SK-N-SH (cell line): Measurements from ENCODE around the gene CYP20A1. TPM values are rescaled to one million over a fixed set of nuclear protein-coding genes. Genes with fewer than 3 reads are reported as not detected.

Experiments
- CTCF ChIA-PET: fragments of 300-600, 350-600 bp; formaldehyde crosslinking; extraction: SDS; loops from one replicate; lab custom pipeline; 2021; lab: Yijun Ruan, JAX
- POLR2A ChIA-PET: fragments of 350-600 bp; sonication (Branson Sonifier 250); formaldehyde crosslinking; extraction: SDS; loops from one replicate; lab custom pipeline; 2020; ENCODE audit warnings: antibody characterized with exemption, inconsistent platforms; lab: Yijun Ruan, JAX
- DNase-seq: peaks from one replicate; pipeline ENCODE4 v3.0.0; 2012
- H2AFZ ChIP-seq: fragments of 200-600 bp; sonication (generic); 2 replicates; pipeline ENCODE4 v1.8.1; 2016; ENCODE audit warnings: antibody characterized with exemption, mild to moderate bottlenecking, low read depth
- H3F3A ChIP-seq: fragments of 200-600 bp; sonication (generic); replicated peaks from 2 replicates; pipeline ENCODE3; 2016; ENCODE audit warnings: antibody characterized with exemption, mild to moderate bottlenecking; ENCODE audit not compliant: insufficient read depth
- H3K27ac ChIP-seq, 2 experiments: fragments of 200-500 bp in 1 of 2; fragments of 200-600 bp in 1 of 2; sonication (Bioruptor generic) in 1 of 2; sonication (generic), shearing (Covaris generic) in 1 of 2; 2 replicates each; pipeline versions ENCODE4 v1.5.1 to v1.6.1; 2014 to 2016; ENCODE audit warnings: low read depth in 2 of 2, inconsistent platforms in 1 of 2, low read length in 1 of 2, mild to moderate bottlenecking in 1 of 2, mixed read lengths in 1 of 2
- H3K27me3 ChIP-seq: fragments of 200-600 bp; sonication (generic), shearing (Covaris generic); 2 replicates; pipeline ENCODE4 v1.6.1; 2016; ENCODE audit warnings: mixed run types; ENCODE audit not compliant: insufficient read depth
- H3K36me3 ChIP-seq, 2 experiments: fragments of 200-500 bp in 1 of 2; fragments of 200-600 bp in 1 of 2; sonication (Bioruptor generic) in 1 of 2; sonication (generic) in 1 of 2; replicated peaks in 1 of 2; 2 replicates each; pipeline versions ENCODE3 to v1.5.1; 2014 to 2016; ENCODE audit warnings: low read length in 1 of 2, mild to moderate bottlenecking in 1 of 2; ENCODE audit not compliant: insufficient read depth in 2 of 2, control insufficient read depth in 1 of 2
- H3K4me1 ChIP-seq, 2 experiments: fragments of 200-500 bp in 1 of 2; fragments of 200-600 bp in 1 of 2; sonication (Bioruptor generic) in 1 of 2; sonication (generic), shearing (Covaris generic) in 1 of 2; 2 replicates each; pipeline versions ENCODE4 v1.5.1 to v1.6.1; 2014 to 2016; ENCODE audit warnings: low read depth in 1 of 2, low read length in 1 of 2, mixed run types in 1 of 2; ENCODE audit not compliant: insufficient read depth in 2 of 2, control insufficient read depth in 1 of 2
- H3K4me2 ChIP-seq: fragments of 200-600 bp; sonication (generic), shearing (Covaris generic); 2 replicates; pipeline ENCODE4 v1.6.1; 2017; ENCODE audit warnings: mixed run types
- H3K4me3 ChIP-seq, 2 experiments: fragments of 200-500 bp in 1 of 2; fragments of 200-600 bp in 1 of 2; sonication (Bioruptor generic) in 1 of 2; sonication (generic), shearing (Covaris generic) in 1 of 2; 2 replicates each; pipeline versions ENCODE4 v1.5.1 to v1.8.1; 2014 to 2016; ENCODE audit warnings: low read depth in 2 of 2, inconsistent platforms in 1 of 2, low read length in 1 of 2, mild to moderate bottlenecking in 1 of 2, mixed read lengths in 1 of 2, moderate library complexity in 1 of 2
- H3K79me2 ChIP-seq: fragments of 200-600 bp; sonication (generic); 2 replicates; pipeline ENCODE4 v1.8.1; 2017; ENCODE audit warnings: mild to moderate bottlenecking; ENCODE audit not compliant: insufficient read depth
- H3K9ac ChIP-seq: fragments of 200-600 bp; sonication (generic); 2 replicates; pipeline ENCODE4 v1.6.1; 2017; ENCODE audit warnings: mixed run types
- H3K9me2 ChIP-seq: fragments of 200-600 bp; sonication (generic); 2 replicates; pipeline ENCODE4 v1.6.1; 2017; ENCODE audit warnings: mixed run types
- H3K9me3 ChIP-seq: fragments of 200-600 bp; sonication (generic); 2 replicates; pipeline ENCODE4 v1.6.1; 2017; ENCODE audit warnings: mixed run types, mild to moderate bottlenecking, moderate library complexity
- H4K20me1 ChIP-seq: fragments of 200-600 bp; sonication (generic); 2 replicates; pipeline ENCODE4 v1.6.1; 2017; ENCODE audit warnings: mild to moderate bottlenecking, mixed run types; ENCODE audit not compliant: insufficient read depth
- CTCF ChIP-seq: fragments of 200-600 bp; sonication (generic); IDR thresholded peaks from 2 replicates; pipeline ENCODE4 v1.6.1; 2017; ENCODE audit warnings: antibody characterized with exemption, mild to moderate bottlenecking, moderate library complexity
- EP300 ChIP-seq, 2 experiments: IDR thresholded peaks; 2 replicates each; pipeline versions ENCODE4 v1.4.0 to v1.6.1; 2012; ENCODE audit warnings: borderline replicate concordance in 1 of 2, low read depth in 1 of 2, low read length in 1 of 2
- EZH2phosphoT487 ChIP-seq: fragments of 200-600 bp; sonication (generic); IDR thresholded peaks from 2 replicates; pipeline ENCODE4 v1.6.1; 2017; ENCODE audit warnings: low read depth, mixed run types, mild to moderate bottlenecking, antibody characterized with exemption, moderate library complexity, borderline replicate concordance
- FOSL2 ChIP-seq: IDR thresholded peaks from 2 replicates; pipeline ENCODE4 v1.4.0; 2012; ENCODE audit warnings: low read depth, mild to moderate bottlenecking, moderate library complexity, borderline replicate concordance
- FOXJ3 ChIP-seq: sonication (generic); formaldehyde crosslinking; IDR thresholded peaks from 2 replicates; pipeline ENCODE4 v1.5.1; 2020; ENCODE audit warnings: mild to moderate bottlenecking, missing genetic modification reagents
- FOXM1 ChIP-seq: IDR thresholded peaks from 2 replicates; pipeline ENCODE4 v1.4.0; 2012; ENCODE audit warnings: low read depth, mild to moderate bottlenecking
- MXI1 ChIP-seq: IDR thresholded peaks from 2 replicates; pipeline ENCODE4 v1.6.1; 2012; ENCODE audit warnings: mild to moderate bottlenecking, low read depth, low read length, improper control_type of control experiment
- NFIC ChIP-seq: IDR thresholded peaks from 2 replicates; pipeline ENCODE4 v1.4.0; 2012; ENCODE audit warnings: borderline replicate concordance
- NRF1 ChIP-seq: IDR thresholded peaks from 2 replicates; pipeline ENCODE4 v1.6.1; 2012; ENCODE audit warnings: low read depth, mild to moderate bottlenecking, low read length
- PBX3 ChIP-seq: IDR thresholded peaks from 2 replicates; pipeline ENCODE4; 2012
- RCOR1 ChIP-seq: fragments of 150-350 bp; IDR thresholded peaks from 2 replicates; pipeline ENCODE4 v1.6.1; 2017; ENCODE audit warnings: antibody characterized with exemption, low read length
- SIN3A ChIP-seq: IDR thresholded peaks from 2 replicates; pipeline ENCODE4 v1.6.1; 2012; ENCODE audit warnings: low read depth, mild to moderate bottlenecking, low read length, moderate library complexity, borderline replicate concordance
- SMC3 ChIP-seq: IDR thresholded peaks from 2 replicates; pipeline ENCODE4 v1.6.1; 2012; ENCODE audit warnings: low read depth, low read length, improper control_type of control experiment
- USF2 ChIP-seq: fragments of 150-350 bp; IDR thresholded peaks from 2 replicates; pipeline ENCODE4 v1.6.1; 2017; ENCODE audit warnings: antibody characterized with exemption, low read length, low read depth, borderline replicate concordance
- YY1 ChIP-seq: IDR thresholded peaks from 2 replicates; pipeline ENCODE4 v1.4.0; 2012; ENCODE audit warnings: low read depth, mild to moderate bottlenecking
- WGBS: methylation state at CpG from one replicate; pipeline ENCODE4 v1.1.6; 2017; ENCODE audit warnings: low lambda C conversion rate; 5-methylcytosine and 5-hydroxymethylcytosine counted together
- polyA plus RNA-seq, 3 experiments: library from polyadenylated mRNA; depleted of rRNA; stranded (reverse); fragments of >200 nt; gene quantifications; 2 replicates each; pipeline ENCODE4 v1.2.3, GENCODE V29; 2012
- TF ChIP-seq, protein P1 (sequence below): IDR thresholded peaks from 2 replicates; pipeline ENCODE4 v1.4.0; 2012; ENCODE audit warnings: low read depth, borderline replicate concordance
- TF ChIP-seq, protein P2 (sequence below): IDR thresholded peaks from 2 replicates; pipeline ENCODE4 v1.4.0; 2012; ENCODE audit warnings: low read depth

Gene CYP20A1, protein sequence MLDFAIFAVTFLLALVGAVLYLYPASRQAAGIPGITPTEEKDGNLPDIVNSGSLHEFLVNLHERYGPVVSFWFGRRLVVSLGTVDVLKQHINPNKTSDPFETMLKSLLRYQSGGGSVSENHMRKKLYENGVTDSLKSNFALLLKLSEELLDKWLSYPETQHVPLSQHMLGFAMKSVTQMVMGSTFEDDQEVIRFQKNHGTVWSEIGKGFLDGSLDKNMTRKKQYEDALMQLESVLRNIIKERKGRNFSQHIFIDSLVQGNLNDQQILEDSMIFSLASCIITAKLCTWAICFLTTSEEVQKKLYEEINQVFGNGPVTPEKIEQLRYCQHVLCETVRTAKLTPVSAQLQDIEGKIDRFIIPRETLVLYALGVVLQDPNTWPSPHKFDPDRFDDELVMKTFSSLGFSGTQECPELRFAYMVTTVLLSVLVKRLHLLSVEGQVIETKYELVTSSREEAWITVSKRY
- 10.6 and 12.3 TPM in 2 replicates for polyA plus RNA-seq (2012; rRNA removed)
- polyA plus RNA-seq (2012; cell fraction: cytosol; rRNA removed), result 13.1 and 17.3 TPM in 2 replicates
- 7.1 and 10.1 TPM in 2 replicates for polyA plus RNA-seq (2012; cell fraction: nucleus; rRNA removed)

DNA sequence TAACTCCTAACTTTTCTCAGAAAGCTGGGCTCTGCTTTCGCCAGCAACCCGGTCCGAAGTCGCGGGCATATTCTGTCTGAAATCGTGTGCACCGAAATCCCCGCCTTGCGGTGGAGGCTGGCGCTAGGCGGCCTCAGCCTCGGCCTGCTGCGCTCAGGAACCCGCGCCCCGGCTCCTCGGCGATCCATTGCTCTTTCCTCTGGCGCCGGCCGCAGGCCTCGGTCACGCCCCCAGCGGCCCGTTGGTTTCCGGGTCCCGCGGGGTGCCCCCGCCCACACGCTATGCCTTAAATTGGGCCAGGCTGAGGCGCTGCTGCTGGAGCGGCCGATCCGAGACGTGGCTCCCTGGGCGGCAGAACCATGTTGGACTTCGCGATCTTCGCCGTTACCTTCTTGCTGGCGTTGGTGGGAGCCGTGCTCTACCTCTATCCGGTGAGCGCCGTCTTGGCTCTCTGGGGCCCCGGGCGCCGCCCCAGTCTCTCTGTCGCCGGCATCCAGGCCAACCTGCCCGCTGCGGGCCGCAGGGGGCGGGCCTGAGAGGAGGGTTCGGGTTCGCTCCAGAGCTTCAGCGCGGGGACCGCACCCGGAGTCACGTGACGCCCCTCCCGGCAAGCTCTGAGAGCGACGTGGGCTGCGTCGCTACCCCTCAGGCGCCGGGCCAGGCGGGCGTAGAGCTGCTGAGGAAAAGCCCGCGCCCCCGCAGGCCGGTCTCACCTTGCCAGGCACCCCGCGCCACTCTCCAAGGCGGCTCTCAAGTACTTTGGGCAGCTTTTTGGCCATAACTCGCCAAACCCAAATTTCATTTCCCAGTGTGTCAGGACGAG lies at the start of gene CYP20A1:
Gene CYP20A1 (plus strand): TSS at position 315 of the 823 bp plus-strand sequence. CDS start 45 bp downstream, at position 360.
- 2% methylated on average over 14 of the region's 80 CpGs for WGBS
- H3K4me2 ChIP-seq, result peak within 1 kb of the TSS; percentile 85
- TF ChIP-seq CTCF (peak; percentile 43), SMC3 (peak; percentile 40; the same call in 1 of the 2 replicates), YY1 (peak; percentile 82), USF2 (peak; percentile 73), NFIC (peak; percentile 44; the same call in 1 of the 2 replicates), NRF1 (no peak), SIN3A (peak; percentile 75; the same call in 1 of the 2 replicates), FOXM1 (peak; percentile 38; the same call in 1 of the 2 replicates), MXI1 (peak; percentile 69), EP300 (IDR thresholded peaks at IDR 0.05; ENCODE audit: borderline replicate concordance in 1 of 2, low read depth in 1 of 2, low read length in 1 of 2) (peak in 1 of 2 experiments; percentile 57; a peak in 1 of 4 replicates), RCOR1 (no peak), FOSL2 (no peak; the same call in 1 of the 2 replicates), EZH2phosphoT487 (no peak), PBX3 (peak; percentile 17; the same call in 1 of the 2 replicates), FOXJ3 (CRISPR knock-in tag) (peak; percentile 55; the same call in 1 of the 2 replicates)
- TF ChIP-seq, protein P1, sequence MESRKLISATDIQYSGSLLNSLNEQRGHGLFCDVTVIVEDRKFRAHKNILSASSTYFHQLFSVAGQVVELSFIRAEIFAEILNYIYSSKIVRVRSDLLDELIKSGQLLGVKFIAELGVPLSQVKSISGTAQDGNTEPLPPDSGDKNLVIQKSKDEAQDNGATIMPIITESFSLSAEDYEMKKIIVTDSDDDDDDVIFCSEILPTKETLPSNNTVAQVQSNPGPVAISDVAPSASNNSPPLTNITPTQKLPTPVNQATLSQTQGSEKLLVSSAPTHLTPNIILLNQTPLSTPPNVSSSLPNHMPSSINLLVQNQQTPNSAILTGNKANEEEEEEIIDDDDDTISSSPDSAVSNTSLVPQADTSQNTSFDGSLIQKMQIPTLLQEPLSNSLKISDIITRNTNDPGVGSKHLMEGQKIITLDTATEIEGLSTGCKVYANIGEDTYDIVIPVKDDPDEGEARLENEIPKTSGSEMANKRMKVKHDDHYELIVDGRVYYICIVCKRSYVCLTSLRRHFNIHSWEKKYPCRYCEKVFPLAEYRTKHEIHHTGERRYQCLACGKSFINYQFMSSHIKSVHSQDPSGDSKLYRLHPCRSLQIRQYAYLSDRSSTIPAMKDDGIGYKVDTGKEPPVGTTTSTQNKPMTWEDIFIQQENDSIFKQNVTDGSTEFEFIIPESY, result 0 out of 2 replicates have a peak, but pooled peaks have one; percentile 22
- TF ChIP-seq, protein P2, sequence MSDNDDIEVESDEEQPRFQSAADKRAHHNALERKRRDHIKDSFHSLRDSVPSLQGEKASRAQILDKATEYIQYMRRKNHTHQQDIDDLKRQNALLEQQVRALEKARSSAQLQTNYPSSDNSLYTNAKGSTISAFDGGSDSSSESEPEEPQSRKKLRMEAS, result peak; percentile 90

More for the DNA sequence above, at the start of gene CYP20A1:
- Histone ChIP-seq H3K27me3 (no peaks in the 10 kb centered on the region), H3K4me3 (peak within 1 kb of the TSS; percentile 59 to 94), H2AFZ (peak within 1 kb of the TSS; percentile 88), H3K9me3 (no peaks in the 10 kb centered on the region), H4K20me1 (no peaks in the 10 kb centered on the region), H3K36me3 (peaks cover 0 to 14% of the 10 kb centered on the region in 2 experiments), H3K9ac (peak within 1 kb of the TSS; percentile 95), H3K4me1 (peaks cover 0 to 10% of the 10 kb centered on the region in 2 experiments; a peak in 1 of 4 replicates), H3K27ac (peak within 1 kb of the TSS; percentile 87 to 98), H3K9me2 (no peaks in the 10 kb centered on the region), H3K79me2 (peaks cover 45% of the 10 kb centered on the region), H3F3A (peaks cover 12% of the 10 kb centered on the region)
- POLR2A ChIA-PET, result interaction anchor here (0.7 to 2.1 kb wide), 4 partner anchors 89 to 368 kb away, joined by 3 to 5 read pairs (median 4); partner anchors contain the start of genes ABI2, ICA1L and WDR12
- CTCF ChIA-PET, result interaction anchor here (0.6 to 2.8 kb wide), 10 partner anchors 12 to 577 kb away, joined by 3 to 13 read pairs (median 3); partner anchors contain the start of gene ABI2
- peak; percentile 94 for DNase-seq
